CD4-positive, alpha-beta T cell treated with Interleukin-17A for 4 hours (primary cell): ENCODE data around the gene TENT5C.
A peak's percentile ranks its signal among the peaks of the same experiment; 100 is the strongest.

Source experiments
- DNase-seq: peaks from one replicate; pipeline ENCODE4 v3.0.0-alpha.2; 2020; ENCODE audit warnings: mixed read lengths

TENT5C gene

GRCh38 chr1:117636637-117637425 is 31.0 kb downstream of the TENT5C start:
- DNase-seq: no peak

DNA sequence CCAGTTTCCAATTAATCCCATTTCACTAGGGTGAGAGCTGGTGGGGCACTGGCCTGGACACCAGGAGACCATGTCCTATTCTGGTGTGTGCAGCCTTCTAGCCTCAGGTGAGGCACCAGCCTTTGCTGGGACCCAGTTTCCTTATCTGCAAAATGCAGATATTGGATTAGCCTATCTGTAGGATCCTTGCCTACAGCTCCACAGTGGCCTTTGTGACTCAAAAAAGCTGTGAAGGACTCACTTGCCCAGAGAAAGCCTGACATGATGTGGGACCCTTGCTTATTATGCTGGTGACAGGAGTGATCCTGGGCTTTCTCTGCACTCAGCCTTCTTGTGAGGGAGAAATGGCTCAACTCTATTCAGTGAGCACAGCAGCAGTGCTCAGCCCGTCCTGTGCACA is 32.3 kb downstream of the TENT5C start:
- no peak for DNase-seq

DNA sequence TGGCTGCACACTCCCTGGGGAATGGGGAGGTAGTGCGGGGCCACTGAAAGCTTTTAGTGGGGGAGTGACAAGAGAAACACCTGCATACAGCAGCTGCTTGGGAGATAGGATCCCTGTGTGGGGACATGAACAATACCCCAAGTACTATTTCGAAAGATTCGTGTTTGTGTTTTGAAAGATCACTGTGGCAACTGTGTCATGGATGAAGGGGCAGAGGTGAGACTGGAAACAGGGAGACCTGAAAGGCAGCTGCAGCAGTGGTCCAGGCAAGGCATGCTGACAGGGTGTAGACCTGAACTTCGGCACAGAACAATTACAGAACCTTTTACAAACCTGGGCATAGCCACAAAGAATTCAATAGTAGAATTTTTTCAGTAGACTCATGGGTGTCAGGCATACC is 32.9 kb downstream of the TENT5C start:
- no peak for DNase-seq

DNA sequence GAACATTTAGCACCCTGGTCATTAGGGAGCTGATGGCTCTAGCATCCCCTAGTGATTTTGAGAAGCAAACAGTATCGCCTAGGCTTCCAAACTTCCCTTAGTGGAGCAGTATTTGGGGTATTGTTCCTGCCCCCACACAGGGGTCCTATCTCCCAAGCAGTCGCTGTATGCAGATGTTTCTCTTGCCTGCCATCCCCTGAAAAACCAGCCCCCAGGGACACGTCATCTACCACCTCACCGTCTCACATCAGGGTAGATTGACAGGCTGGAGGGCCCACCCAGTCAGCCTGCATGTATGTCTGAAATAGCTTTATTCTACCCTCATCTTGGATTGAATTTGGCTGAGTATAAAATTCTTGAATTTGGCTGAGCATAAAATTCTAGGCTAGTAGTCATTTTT is 33.9 kb downstream of the TENT5C start:
- no peak for DNase-seq

GRCh38 chr1:117641536-117641935 is 35.7 kb downstream of the TENT5C start:
- no peak for DNase-seq

DNA sequence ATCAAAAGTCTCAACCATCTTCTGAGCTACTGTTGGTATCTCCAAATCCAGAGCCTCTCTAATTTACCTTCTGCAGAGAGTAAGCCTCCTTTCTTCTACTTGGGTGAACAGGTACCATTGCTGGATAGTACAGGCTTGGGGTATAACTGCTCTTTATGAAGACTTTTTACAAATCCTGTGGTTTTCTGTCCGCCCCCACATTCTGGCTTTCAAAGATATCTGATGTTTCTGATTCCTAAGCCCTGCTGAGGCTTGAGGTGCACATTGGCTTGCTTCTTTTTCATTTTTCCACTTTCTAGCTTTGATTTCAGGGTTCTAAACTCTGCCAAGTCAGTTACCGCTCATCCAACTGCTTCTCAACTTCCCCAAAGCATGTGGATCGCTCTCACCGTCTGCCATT is 37.1 kb downstream of the TENT5C start:
- no peak for DNase-seq

DNA sequence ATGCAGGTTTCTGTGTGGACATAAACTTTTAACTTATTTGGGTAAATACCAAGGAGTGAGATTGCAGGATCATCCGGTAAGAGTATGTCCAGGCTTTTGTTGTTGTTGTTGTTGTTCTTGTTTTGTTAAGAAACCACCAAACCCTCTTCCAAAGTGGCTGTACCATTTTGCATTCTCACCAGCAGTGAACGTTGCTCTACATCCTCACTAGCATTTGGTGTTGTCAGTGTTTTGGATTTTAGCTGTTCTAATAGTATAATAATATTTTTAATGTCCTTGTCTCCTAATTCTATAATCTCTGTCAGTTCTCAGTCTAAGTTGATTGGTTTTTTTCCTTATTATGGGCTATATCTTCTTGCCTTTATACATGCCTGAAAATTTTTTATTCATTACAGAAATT is 37.8 kb downstream of the TENT5C start:
- no peak for DNase-seq

GRCh38 chr1:117644696-117645311 is 39.0 kb downstream of the TENT5C start:
- no peak for DNase-seq

DNA sequence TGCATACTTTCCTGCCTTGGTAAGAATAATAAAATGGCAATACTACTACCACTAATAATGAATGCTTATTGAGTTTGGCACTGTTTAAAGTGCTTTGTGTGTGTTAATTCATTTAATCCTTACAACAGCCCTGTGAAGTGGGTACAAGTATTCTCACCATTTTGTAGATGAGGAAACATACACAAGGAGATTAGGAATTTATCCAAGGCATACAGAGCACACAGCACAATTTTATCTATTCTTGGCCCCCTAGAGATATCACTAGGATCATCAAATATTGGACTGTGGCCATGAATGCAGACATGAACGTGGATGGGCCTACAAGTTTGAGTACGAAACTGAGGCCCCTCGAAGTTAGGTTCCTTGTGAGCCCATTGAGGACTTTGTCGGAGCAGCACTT is 39.5 kb downstream of the TENT5C start:
- no peak for DNase-seq

DNA sequence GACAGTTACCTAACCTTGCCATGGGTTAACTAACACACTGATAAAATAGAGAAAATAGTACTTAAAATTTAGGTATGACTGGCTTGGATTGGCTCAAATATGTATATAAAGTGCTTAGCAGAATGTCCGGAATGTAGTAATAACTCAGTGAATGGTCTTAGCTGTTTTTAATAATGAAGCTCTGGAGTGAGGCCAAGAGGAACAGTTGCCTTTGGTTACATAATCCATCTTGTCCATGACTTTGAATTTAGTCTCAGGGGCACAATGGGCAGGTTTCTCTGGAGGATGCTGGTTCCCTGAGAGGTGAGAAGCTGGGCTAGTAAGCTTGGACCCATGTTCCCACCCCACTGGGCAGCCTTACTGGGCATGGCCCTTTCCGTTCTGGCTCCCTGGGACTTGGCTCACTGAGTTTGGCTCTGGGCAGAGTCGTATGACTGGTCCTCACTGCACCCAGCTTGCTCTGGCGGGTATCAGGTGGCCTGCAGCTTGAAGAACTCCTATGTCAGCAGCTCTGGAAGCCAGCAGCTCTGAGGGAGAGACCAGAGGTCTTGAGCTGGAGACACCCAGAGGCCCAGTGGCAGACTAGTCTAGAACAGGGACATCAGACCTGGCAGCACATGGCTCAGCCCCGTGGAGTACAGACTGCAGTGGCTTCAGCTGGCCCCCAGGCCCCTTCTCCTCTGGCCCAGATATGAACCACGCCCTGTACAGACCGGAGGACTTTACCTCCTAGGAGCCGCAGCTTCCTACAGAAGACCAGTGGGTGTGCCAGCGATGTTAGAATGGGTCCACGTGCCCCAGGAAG is 40.4 kb downstream of the TENT5C start:
- no peak for DNase-seq

- no peak for DNase-seq
These were observed 41.1 kb downstream of the TENT5C start for GRCh38 chr1:117646956-117647355.

DNA sequence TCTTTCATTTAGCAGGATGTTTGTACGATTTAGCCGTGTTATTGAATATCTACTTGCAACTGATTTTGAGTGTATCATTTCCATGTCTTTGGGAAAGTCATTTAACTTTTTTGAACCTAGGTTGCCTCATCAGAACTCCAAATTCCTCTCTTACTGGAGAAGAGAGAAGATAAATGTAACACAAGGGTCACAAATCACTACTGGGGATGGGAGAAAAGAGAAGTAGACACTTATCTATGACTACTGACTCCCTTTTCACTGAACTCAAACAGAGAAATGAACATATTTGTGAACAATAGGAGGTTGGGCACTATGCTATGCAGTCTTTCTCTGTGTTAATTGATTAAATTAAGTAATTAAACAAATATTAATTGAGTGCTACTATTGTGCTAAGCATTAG is 42.2 kb downstream of the TENT5C start:
- no peak for DNase-seq

- no peak for DNase-seq
These were observed 45.2 kb downstream of the TENT5C start for GRCh38 chr1:117650840-117651568.

DNA sequence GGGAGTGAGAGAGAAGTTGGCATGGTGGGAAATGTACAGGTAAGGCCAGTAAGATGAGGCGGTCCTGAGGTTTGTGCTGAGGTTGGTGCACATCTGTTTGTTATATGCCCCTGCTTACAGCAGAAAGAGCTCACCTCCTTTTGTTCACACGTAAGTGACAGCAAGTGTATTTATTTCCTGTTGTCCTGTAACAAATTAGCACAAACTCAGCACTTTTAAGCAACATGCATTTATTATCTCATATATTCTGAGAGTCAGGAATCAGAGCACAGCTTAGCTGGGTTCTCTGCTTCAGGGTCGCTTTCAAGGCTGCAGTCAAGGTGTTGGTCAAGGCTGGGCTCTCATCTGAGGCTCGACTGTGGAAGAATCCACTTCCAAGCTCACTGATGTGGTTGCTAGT is 45.8 kb downstream of the TENT5C start:
- DNase-seq: no peak

- no peak for DNase-seq
These were observed 46.6 kb downstream of the TENT5C start for GRCh38 chr1:117652421-117652820.

DNA sequence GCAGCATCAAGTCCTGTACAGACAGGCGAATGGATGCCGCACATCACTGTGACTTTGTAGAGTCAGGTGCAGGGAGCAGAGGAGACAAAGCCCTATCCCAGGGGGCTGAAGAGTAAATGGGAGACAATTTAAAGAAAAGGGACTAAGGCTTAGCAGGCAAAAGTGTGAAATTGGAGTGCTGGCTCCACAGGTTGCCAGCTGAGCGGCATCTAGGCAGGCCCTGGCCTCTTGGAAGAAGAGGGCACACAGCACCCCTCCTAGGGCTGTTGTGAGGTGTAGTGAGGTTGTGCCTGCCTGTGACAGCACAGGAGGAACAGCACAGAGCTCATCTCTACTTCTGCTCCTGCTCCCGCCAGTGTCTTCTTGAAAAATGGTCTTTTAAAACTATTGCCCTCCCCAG is 47.3 kb downstream of the TENT5C start:
- no peak for DNase-seq

GRCh38 chr1:117653732-117654492 is 48.1 kb downstream of the TENT5C start:
- DNase-seq: peak; percentile 25

DNA sequence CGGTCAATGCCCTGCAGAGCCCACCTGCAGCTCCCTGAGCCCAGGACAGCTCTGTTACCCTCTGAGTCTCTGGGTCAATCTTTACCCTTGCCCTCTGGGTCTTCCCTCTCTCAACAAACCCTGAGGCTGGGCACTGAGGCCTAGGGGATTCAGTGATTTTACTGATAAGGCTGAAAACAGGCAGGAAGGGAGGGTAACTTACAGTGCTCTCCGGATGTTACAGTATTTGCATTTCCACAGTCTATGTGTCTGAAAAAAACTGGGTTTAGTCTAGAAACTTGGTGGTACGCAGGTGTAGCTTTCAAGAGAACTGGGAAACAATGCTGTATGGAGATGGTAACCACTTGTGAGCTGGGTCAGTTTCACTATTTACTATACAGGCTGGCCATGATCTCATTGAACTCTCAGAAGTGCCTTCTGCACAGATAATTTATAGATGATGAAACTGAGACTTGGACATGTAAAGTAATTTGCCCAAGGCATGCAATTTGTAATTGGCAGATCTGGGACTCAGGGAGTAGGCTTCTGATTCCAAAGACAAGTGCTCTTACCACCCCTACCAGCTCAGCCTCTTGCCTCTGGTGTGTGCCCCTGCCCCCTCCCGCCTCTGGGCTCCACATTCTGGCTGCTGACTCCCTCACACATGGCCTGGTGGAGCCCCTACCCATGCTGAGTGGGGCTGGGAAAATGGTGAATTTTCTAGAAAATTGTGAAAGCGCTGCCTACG is 48.8 kb downstream of the TENT5C start:
- no peak for DNase-seq

DNA sequence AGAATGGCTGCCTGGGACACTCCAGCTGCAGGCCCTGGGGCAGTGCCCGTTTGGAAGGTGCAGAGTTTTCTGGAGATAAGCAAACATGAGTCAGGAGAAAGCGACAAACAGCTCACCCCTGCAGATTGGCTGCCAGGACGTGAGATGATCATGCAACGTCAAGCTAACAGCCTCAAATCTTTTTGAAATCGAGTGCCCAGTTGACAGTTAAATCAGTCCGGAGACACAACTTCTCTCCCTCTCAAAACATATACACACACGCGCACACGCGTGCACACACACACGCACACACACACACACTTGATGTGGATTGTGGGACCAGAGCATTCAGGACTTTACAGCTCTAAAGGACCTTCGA is 49.4 kb downstream of the TENT5C start:
- no peak for DNase-seq

GRCh38 chr1:117656202-117656641 is 50.4 kb downstream of the TENT5C start:
- peak; percentile 75 for DNase-seq

- DNase-seq: peak; percentile 45
These were observed 51.2 kb downstream of the TENT5C start for GRCh38 chr1:117657031-117657430.
